HL-60 (cell line): ENCODE results near the gene GNS.

Experiments
- CTCF ChIP-seq: IDR thresholded peaks from one replicate; pipeline ENCODE4 v1.5.1; 2011; ENCODE audit warnings: low read length, control low read depth, inconsistent platforms; ENCODE audit not compliant: insufficient read depth
- GABPA ChIP-seq: IDR thresholded peaks from 2 replicates; pipeline ENCODE4 v1.6.1; 2012; ENCODE audit warnings: low read depth
- POLR2AphosphoS5 ChIP-seq: IDR thresholded peaks from 2 replicates; pipeline ENCODE4 v1.6.1; 2012; ENCODE audit warnings: low read depth
- REST ChIP-seq: IDR thresholded peaks from 2 replicates; pipeline ENCODE4 v1.6.1; 2012; ENCODE audit warnings: low read depth; ENCODE audit not compliant: insufficient replicate concordance

- TF ChIP-seq POLR2AphosphoS5, result no peak
- TF ChIP-seq REST, result no peak
- no peak for TF ChIP-seq CTCF
- TF ChIP-seq GABPA, result no peak
Observed at GRCh38 chr12:64706857-64707256, 52.3 kb downstream of the GNS start.
